ENCODE results near the gene TRAF3IP1.

DNA sequence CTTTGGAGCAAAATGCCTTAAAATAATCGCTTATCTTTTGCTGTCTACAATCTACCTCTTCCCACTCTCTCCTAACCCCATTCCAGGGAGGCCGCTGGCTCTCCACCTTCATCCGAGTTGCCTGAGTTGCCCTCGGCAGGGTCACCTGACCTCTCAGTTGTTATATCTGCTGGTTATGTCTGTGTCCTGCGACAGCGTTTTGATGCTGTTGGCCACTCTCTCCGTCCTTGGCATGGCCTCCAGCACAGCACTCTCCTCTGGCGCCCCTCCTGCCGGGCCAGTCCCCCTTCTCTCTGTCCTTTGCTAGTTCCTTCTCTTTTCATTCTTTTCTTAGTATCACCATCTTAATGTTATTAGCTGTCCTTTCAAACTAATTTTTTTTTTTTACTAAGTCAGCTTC, 41.6 kb downstream of the TRAF3IP1 start:
- TF ChIP-seq EZH2 (IDR thresholded peaks at IDR 0.05) (no peak), POLR2AphosphoS5 (IDR thresholded peaks at IDR 0.05; ENCODE audit: borderline replicate concordance, low read depth, low read length) (no peak), FOXP2 (optimal IDR thresholded peaks at IDR 0.05; ENCODE audit: control extremely low read depth, extremely low read length, insufficient read depth) (no peak)
